Subcutaneous adipose tissue (tissue), 4 donors: ENCODE data around the gene NDUFB8. TPM values are rescaled to one million over a fixed set of nuclear protein-coding genes. Genes with fewer than 3 reads are reported as not detected.

ENCODE experiments used
- total RNA-seq, 4 donors: library from RNA; depleted of rRNA; stranded (reverse); fragments of >200 nt; gene quantifications; one replicate each; pipeline ENCODE4 v1.1.0, GENCODE V29; 2016
- TF ChIP-seq, protein P1 (sequence below): fragments of 450-650 bp; IDR thresholded peaks from one replicate; pipeline ENCODE4 v1.5.1; 2016; ENCODE audit warnings: low read depth, mild to moderate bottlenecking, control low read depth, antibody characterized with exemption, moderate library complexity

Gene NDUFB8
- total RNA-seq, 4 donors from 2014 or later = 84.9 to 176 (median 135) TPM

DNA sequence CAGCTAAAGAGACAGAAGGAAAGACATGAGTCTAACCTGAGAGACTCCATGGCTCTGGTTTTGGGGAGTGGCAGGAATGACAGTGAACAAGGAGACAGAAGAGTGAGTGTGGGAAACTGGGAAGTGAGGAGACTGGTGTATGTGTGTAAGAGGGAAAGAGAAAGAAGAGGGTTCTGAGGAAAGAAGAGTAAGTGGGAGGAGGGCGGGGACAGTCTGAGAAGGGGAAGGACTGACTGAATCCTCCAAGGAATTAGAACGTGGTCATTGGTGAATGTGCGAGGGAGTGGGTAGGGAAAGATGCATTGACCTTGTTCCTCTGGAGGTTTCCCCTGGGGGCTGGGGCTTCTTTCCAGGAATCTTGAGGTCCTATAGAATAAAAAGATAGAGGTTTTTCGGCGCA lies 40.3 kb downstream of the NDUFB8 start:
- TF ChIP-seq, protein P1, sequence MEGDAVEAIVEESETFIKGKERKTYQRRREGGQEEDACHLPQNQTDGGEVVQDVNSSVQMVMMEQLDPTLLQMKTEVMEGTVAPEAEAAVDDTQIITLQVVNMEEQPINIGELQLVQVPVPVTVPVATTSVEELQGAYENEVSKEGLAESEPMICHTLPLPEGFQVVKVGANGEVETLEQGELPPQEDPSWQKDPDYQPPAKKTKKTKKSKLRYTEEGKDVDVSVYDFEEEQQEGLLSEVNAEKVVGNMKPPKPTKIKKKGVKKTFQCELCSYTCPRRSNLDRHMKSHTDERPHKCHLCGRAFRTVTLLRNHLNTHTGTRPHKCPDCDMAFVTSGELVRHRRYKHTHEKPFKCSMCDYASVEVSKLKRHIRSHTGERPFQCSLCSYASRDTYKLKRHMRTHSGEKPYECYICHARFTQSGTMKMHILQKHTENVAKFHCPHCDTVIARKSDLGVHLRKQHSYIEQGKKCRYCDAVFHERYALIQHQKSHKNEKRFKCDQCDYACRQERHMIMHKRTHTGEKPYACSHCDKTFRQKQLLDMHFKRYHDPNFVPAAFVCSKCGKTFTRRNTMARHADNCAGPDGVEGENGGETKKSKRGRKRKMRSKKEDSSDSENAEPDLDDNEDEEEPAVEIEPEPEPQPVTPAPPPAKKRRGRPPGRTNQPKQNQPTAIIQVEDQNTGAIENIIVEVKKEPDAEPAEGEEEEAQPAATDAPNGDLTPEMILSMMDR = no peak

DNA sequence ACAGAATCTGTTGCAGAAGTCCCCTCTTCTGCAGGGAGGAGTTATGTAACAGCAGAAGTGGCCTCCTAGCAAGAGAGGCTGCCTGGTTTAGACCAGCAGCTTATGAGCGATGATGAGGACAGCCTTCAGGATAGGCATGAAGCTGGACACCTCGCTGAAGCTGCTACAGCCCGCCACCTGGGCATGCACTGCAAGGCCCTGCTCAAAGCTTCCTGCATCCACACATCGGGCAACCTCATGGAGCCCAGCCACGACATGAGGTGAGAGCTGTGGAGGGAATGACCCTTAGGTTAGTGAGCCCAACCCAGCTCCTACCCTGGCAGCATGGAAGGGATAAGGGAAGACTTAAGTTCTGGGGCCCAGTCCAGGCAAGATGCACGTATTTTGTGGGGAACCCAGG lies 42.1 kb downstream of the NDUFB8 start:
- TF ChIP-seq, protein P1 = no peak

DNA sequence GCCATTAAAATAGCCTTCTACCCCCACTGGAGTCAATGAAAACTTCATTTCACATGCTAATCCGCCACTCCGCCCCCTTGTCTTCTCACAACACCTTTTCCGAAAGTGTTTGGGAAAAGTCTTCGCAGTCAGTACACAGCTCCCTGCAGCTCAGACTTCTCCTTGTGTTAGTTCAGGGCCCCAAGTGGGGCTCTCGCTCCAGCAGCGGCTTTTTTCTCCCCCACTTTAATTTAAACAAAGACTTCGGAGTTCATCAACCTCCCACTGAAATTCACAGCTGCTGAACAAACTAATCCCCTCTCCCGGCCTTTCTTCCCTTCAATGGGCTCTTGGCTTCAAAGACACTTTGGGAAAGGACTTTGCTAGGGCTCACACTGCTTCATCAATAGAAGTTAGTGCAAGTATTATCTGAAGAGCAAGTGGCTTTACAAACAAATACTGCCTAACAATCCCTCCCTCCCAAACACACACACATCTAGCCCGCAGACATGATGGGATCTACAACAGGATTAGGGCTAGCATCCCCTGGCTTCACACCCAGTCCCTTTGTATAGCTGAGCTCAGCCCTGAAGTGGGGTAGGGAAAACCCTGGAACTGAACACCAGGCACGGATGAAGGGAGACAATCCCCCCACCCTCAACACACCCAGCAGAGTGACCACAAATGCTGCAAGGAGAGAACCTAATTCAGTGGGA lies 43.7 kb downstream of the NDUFB8 start:
- TF ChIP-seq, protein P1 = no peak

DNA sequence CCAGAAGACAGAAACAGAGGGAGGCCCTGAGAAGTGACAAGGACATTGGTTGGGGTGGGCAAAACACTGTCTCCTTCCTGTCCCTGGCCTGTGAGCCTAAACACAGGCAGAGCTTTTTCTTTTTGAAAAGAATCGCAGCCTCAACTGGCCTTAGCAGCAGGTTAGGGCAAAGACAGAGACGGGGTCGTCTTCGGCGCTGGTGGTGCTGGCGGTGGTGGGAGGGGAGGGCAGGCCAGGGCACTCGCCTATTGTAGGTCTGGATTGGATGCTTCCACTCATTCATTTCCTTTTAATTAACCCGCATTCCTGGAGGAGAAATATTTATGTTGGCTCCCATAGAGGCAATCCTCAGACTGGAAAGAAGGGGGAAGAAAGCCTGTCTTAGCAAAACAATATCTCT lies 44.3 kb downstream of the NDUFB8 start:
- TF ChIP-seq, protein P1 = no peak

DNA sequence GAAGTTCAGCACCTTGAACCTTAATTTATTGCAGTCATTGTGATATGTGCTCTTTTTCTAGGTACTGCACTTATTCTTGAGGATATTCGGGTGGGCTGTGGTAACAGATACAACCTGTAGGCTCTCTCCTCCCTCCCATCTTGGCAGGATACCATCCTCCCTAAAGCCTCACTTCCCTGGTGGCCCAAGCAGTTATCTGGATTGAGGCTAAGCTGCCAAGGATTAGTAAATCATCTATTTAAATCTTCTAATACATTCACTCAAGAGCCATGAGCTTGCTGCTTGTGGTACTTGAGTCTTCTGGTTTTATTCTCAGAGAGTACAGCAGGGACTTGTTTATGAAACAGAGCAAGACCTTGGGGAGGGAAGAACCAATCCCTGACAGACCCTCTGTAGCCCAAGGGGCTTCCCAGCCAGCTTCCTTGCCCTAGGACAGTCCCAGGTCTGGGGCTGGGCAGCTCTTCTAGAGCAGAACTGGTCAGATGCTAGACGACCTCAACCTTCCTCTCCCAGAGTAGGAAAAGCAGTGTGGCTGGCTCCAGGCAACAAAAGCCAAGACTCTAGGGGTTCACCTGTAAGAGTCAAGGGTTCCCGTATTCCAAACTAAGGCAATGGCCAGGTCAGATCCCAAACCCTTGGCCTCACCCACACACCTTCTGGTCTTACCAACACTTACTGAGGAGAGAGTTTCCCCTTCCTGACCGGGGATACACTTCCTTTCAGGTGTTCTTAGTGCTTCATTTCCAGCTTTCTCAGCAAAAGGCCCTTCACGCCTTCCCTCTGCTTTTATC lies 45.6 kb downstream of the NDUFB8 start:
- TF ChIP-seq, protein P1 = no peak

DNA sequence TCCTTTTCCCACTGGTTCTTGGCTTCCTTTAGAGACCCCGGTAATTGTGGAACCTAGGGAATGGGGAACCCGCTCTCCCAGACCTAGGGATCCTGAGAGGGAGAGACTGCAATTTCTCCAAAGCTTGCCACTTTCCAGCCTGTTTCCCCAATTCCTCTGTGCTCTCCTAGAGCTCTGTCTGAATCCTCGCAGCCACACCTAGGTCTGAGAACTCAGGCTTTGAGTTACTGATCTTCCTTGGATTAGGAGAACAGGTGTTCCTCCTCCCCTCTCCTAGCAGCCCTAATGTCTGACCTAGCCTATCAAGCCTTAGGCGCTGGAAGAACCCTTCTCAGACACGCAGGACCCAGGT lies 46.9 kb downstream of the NDUFB8 start:
- TF ChIP-seq, protein P1 = no peak

DNA sequence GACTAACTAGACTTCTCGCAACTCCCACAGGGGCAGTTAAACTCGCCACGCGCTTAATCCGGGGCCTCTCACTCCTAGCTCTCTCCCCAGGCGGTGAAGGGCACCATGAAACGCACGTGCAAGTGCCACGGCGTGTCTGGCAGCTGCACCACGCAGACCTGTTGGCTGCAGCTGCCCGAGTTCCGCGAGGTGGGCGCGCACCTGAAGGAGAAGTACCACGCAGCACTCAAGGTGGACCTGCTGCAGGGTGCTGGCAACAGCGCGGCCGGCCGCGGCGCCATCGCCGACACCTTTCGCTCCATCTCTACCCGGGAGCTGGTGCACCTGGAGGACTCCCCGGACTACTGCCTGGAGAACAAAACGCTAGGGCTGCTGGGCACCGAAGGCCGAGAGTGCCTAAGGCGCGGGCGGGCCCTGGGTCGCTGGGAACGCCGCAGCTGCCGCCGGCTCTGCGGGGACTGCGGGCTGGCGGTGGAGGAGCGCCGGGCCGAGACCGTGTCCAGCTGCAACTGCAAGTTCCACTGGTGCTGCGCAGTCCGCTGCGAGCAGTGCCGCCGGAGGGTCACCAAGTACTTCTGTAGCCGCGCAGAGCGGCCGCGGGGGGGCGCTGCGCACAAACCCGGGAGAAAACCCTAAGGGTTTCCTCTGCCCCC lies 47.4 kb downstream of the NDUFB8 start:
- TF ChIP-seq, protein P1 = no peak
